Renal cortex interstitium (tissue), 11 donors: ENCODE measurements around the gene TNS3. TPM values are rescaled to one million over a fixed set of nuclear protein-coding genes. Genes with fewer than 3 reads are reported as not detected.

Experiments
- DNase-seq, 11 donors: peaks; one replicate each; pipeline ENCODE4 v3.0.0-alpha.2; 2013; ENCODE audit warnings: low read depth in 9 of 11, low spot score in 4 of 11; ENCODE audit errors: extremely low read depth in 1 of 11
- polyA plus RNA-seq, 3 donors: library from polyadenylated mRNA; unstranded; fragments of 120-200 nt; gene quantifications; one replicate each; pipeline ENCODE4 v1.2.1, GENCODE V29; 2013; ENCODE audit not compliant: insufficient read length in 3 of 3

TNS3 gene
- polyA plus RNA-seq, 3 donors = 88.3 to 97.2 (median 88.6) TPM

DNA sequence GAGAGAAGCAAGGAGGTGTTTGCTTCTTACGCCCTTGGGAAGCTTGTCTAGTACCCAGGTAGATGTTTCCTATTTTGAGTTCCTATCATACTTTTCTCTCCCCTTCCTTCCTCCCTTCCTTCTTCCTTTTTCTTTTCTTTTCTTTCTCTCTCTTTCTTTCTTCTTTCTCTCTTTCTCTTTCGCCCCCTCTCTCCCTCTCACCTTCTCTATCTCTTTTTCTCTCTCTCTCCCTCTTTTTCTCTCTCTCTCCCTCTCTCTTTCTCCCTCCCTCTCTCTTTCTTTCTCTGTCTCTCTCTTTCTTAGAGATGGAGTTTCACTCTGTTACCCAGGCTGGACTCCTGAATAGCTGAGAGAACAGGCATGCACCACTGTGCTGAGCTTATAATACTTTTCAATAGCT lies 322.2 kb downstream of the TNS3 start:
- no peak for DNase-seq

GRCh38 chr7:47258798-47259197 lies 323.1 kb downstream of the TNS3 start:
- DNase-seq = no peak

DNA sequence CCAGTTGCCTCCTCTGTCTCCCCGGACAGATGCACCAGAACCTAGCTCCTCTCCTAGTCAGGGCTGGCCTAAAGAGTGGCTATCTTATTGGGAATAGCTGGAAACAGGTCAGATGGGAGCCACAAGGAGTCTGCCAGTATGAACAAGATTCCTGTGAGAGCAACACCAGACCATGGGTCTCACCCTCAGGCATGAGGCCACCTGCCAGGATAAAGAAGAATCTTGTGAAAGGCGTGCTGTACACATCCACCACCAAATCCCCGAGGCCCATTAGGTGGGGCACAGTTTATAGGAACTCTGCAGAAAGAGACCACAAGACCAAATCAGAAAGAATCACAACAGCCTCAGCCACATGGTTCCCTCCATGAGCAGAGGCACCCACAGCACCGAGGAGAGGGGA lies 325.9 kb downstream of the TNS3 start:
- DNase-seq = no peak

- DNase-seq = no peak
Observed at GRCh38 chr7:47255441-47255840, 326.5 kb downstream of the TNS3 start.

- no peak for DNase-seq
Observed at GRCh38 chr7:47255007-47255406, 326.9 kb downstream of the TNS3 start.

DNA sequence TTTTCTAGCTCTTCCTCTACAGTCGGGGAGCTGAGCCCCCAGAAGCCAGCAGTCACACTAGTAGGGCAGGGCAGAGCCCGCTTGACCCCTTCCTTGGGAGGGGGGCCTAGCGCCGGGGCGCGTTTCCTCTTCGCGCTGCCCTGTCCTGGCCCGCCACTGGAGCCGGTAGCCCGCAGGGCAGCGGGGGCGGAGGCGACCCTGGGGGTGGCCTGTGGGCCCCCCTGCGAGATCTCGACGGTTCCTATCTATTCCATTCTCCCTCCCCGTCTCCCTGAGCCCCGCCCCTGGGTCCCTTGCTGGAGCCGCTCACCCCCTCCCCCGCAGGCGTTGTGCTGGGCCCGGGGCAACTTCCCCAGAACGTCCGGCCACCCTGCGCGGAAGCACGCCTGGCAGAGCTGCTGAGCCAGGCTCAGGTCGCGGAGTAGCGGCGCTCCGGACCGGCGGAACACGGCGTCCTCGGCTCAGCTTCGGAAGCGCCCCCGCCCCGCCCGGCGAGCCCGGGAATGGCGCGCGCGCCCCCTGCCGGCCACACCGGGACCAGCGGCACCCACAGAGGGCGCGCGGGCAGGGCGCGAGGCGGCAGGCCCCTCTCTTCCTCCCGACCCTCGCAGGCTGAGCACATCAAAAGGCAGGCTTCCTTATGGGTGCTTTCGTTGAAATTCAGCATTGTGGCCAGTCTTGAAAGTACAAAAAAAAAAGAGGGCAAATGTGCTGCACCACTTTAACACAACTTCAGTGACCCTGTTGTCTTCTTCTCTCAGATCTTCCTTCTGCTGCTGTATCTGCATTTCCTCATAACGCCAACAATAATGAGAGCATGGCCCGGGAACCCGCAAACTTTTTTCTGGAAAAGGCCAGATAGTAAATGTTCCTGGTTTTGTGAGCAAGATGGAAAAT lies 327.6 kb downstream of the TNS3 start:
- peak in 10 of 11 donors; percentile 19 to 72 (median 64) for DNase-seq

DNA sequence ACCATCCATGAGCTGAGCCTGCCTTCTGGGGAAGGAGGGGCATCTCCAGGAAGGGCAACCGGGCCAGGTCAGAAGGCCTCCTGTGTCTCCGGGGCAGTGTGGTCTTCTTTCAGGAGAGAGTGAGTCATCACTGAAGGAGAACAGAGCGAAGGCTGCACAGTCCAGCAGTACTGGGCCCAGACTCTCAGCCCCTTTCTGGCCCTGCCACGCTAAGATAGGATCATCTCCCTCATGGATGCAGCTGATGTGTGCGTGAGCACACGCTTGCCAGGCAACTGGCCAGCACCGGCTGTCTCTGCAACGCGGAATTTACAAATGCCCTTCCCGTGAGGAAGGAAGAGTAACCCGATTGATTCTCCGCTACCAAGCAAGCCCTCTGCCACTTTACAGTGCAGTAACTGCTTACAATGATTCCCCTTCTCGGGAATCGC lies 328.2 kb downstream of the TNS3 start:
- peak in 6 of 11 donors; percentile 7 to 35 (median 12) for DNase-seq

DNA sequence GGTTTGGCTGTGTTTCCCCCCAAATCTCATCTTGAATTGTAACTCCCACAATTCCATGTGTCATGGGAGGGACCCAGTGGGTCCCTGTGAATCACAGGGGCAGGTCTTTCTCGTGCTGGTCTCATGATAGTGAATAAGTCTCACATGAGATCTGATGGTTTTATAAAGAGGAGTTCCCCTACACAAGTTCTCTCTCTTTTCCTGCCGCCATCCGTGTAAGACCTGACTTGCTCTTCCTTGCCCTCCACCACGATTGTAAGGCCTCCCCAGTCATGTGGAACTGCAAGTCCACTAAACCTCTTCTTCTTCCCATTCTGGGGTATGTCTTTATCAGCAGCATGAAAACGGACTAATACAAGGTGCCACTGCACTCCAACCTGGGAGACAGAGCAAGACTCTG lies 329.2 kb downstream of the TNS3 start:
- DNase-seq = no peak

GRCh38 chr7:47249361-47249760 lies 332.6 kb downstream of the TNS3 start:
- DNase-seq = no peak

GRCh38 chr7:47248797-47249196 lies 333.1 kb downstream of the TNS3 start:
- no peak for DNase-seq

DNA sequence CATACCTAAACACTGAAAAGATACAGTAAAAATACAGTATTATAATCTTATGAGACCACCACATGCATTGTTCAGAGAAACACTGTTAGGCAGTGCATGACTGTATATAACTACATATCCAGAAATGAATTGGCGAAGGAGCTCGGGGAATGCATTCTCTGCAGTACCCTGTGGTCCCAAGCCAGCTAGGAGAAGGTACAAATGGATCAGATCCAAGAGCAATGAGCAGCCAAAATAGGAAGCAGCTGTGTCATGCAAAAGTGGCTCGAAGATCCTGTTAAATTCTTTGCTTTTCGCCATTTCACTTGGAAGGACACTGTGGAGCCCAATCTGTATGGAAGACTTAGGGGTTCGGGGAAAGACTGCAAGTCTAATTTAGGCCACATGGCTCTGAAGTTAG lies 334.8 kb downstream of the TNS3 start:
- no peak for DNase-seq

GRCh38 chr7:47244692-47245091 lies 337.2 kb downstream of the TNS3 start:
- DNase-seq = no peak

GRCh38 chr7:47241112-47242065 lies 340.5 kb downstream of the TNS3 start:
- DNase-seq = no peak

DNA sequence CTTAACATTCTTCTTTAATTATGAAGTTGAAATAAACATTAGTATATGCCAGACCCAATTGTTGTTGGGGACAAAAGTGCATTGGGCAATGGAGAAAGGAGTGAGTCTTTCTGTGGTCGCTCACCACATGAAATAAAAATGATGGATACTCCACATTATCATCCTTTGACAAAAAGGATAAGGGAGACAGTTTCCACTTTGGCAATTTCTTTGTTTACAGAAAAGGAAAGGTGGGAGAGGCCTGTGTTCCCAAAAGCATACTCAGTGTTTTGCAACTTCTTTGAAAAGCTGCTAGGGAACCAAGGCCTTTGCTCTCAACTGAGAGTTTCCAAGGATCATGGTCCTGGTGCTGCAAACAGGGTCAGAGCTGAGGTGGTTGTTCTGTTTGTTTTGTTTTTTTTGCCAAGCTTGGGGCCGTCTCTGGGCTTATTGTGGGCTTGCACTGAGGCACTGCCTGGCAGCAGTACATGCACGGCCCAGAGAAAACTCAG lies 341.9 kb downstream of the TNS3 start:
- no peak for DNase-seq

GRCh38 chr7:47239034-47239433 lies 342.9 kb downstream of the TNS3 start:
- no peak for DNase-seq

GRCh38 chr7:47236480-47237129 lies 345.3 kb downstream of the TNS3 start:
- DNase-seq = no peak

GRCh38 chr7:47233996-47234395 lies 347.9 kb downstream of the TNS3 start:
- no peak for DNase-seq

GRCh38 chr7:47232751-47233412 lies 349.0 kb downstream of the TNS3 start:
- DNase-seq = no peak

GRCh38 chr7:47231627-47232026 lies 350.3 kb downstream of the TNS3 start:
- DNase-seq = no peak
